ENCODE results near the gene DGUOK.

DNA sequence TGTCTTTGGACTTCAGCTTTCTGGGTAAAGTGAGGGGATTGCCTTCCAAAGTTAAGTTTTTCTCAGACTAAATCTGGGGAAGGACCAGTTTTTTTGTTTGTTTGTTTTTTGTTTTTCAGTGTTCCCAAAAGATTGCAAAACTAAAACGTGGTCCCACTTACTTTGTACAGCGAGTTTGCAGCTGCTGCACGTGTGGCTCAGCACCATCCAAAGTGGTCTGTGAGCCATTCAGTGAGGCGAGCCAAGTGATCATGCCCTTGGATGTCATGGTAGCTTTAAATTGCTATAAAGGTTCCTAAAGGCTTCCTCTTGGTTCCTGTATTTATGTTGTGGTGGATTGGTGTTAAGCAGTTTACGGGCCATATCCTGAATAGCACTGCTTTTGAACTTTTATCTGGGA lies 81.0 kb downstream of the DGUOK start:
- TF ChIP-seq CTCF (conservative IDR thresholded peaks at IDR 0.05; ENCODE audit: low read depth, low read length) (no peak), USF2 (IDR thresholded peaks at IDR 0.05; ENCODE audit: low read depth, low read length) (no peak), RFX5 (IDR thresholded peaks at IDR 0.05; ENCODE audit: low read depth, low read length) (no peak), BHLHE40 (IDR thresholded peaks at IDR 0.05; ENCODE audit: low read depth, low read length) (no peak), RAD21 (IDR thresholded peaks at IDR 0.05; ENCODE audit: low read length) (no peak), FOS (IDR thresholded peaks at IDR 0.05; ENCODE audit: low read depth, low read length) (no peak), POLR2A (IDR thresholded peaks at IDR 0.05; ENCODE audit: low read depth, low read length) (no peak), MAFK (IDR thresholded peaks at IDR 0.05; ENCODE audit: low read depth, low read length) (no peak), CEBPB (IDR thresholded peaks at IDR 0.05; ENCODE audit: low read depth, low read length) (no peak), SMC3 (IDR thresholded peaks at IDR 0.05; ENCODE audit: low read depth, low read length) (no peak), MAZ (IDR thresholded peaks at IDR 0.05; ENCODE audit: borderline replicate concordance, low read depth, low read length) (no peak), RCOR1 (IDR thresholded peaks at IDR 0.05; ENCODE audit: insufficient replicate concordance, low read length) (no peak)
- TF ChIP-seq, protein P1, sequence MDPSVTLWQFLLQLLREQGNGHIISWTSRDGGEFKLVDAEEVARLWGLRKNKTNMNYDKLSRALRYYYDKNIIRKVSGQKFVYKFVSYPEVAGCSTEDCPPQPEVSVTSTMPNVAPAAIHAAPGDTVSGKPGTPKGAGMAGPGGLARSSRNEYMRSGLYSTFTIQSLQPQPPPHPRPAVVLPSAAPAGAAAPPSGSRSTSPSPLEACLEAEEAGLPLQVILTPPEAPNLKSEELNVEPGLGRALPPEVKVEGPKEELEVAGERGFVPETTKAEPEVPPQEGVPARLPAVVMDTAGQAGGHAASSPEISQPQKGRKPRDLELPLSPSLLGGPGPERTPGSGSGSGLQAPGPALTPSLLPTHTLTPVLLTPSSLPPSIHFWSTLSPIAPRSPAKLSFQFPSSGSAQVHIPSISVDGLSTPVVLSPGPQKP (IDR thresholded peaks at IDR 0.05; ENCODE audit: borderline replicate concordance, low read depth, low read length), result no peak

Data from IMR-90 (cell line).